ENCODE measurements around the gene FOXK2.

The FOXK2 gene

DNA sequence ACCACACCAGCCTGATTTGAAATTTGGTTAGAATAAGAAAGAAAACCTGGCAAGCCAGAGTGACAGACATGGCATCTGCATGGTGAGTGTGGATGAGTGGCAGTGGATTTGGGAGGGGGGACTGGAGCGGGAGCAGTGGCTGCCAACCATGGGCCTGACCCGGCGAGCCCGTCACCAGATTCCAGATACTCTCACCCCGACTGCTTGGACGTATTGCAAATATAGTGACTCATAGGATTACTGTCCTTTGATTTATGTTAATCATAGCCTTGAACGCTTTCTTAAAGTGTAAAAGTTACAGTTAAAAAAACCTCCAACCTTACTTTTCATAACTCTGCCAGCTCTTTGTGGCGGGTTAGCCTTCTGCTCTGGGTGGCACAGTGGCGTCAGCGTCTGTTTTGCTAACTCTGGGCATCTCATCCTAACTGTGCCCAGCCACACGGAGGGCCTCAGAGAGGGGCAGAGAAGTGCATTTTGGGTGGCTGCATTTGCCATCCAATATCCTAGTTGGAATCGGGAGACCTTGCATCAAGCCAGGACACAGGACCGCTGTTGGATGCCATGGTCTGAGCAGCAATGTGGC, 26.8 kb upstream of the FOXK2 start:
- DNase-seq (ENCODE audit: low read depth) = no peak
- TF ChIP-seq, protein P1, sequence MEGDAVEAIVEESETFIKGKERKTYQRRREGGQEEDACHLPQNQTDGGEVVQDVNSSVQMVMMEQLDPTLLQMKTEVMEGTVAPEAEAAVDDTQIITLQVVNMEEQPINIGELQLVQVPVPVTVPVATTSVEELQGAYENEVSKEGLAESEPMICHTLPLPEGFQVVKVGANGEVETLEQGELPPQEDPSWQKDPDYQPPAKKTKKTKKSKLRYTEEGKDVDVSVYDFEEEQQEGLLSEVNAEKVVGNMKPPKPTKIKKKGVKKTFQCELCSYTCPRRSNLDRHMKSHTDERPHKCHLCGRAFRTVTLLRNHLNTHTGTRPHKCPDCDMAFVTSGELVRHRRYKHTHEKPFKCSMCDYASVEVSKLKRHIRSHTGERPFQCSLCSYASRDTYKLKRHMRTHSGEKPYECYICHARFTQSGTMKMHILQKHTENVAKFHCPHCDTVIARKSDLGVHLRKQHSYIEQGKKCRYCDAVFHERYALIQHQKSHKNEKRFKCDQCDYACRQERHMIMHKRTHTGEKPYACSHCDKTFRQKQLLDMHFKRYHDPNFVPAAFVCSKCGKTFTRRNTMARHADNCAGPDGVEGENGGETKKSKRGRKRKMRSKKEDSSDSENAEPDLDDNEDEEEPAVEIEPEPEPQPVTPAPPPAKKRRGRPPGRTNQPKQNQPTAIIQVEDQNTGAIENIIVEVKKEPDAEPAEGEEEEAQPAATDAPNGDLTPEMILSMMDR (IDR thresholded peaks at IDR 0.05; ENCODE audit: low read depth, low read length) = no peak
- TF ChIP-seq POLR2A (IDR thresholded peaks at IDR 0.05; ENCODE audit: extremely low read depth, insufficient read length) (no peak), MYC (IDR thresholded peaks at IDR 0.05; ENCODE audit: low read depth, low read length) (no peak)
- TF ChIP-seq, protein P2, sequence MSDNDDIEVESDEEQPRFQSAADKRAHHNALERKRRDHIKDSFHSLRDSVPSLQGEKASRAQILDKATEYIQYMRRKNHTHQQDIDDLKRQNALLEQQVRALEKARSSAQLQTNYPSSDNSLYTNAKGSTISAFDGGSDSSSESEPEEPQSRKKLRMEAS (IDR thresholded peaks at IDR 0.05; ENCODE audit: low read depth, low read length) = no peak
- H3K4me3 ChIP-seq (ENCODE audit: low read depth, low read length) = no peak overlapping the region

DNA sequence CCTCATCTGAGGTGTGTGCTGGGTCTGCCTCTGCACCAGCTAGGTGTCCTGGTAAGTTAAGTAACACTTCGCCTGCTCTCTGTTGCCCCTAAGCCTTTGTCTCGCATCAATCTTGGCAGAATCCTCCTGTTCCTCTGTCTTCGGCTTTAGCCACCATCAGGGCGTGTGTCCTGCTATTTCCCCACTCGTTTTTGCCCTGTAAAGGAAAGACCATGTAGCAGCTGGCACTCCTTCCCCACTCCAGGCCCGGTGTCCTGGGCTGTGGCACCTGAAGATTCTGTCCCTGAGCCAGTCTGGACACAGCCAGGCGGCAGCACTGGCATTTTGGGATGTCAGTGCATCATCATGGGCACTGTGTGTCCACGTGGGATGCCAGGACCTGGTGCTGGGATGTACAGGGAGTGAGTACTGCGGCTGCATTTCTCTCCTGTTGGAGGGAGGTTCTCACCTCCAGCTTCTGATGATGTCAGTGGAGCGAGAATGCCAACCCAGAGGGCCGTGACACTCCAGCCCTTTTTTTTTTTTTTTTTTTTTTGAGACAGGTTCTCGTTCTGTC, 26.2 kb upstream of the FOXK2 start:
- no peak for TF ChIP-seq MYC (IDR thresholded peaks at IDR 0.05; ENCODE audit: low read depth, low read length)
- no peak for TF ChIP-seq POLR2A (IDR thresholded peaks at IDR 0.05; ENCODE audit: extremely low read depth, insufficient read length)
- TF ChIP-seq, protein P2 (IDR thresholded peaks at IDR 0.05; ENCODE audit: low read depth, low read length) = no peak
- TF ChIP-seq, protein P1 (IDR thresholded peaks at IDR 0.05; ENCODE audit: low read depth, low read length) = no peak
- DNase-seq (ENCODE audit: low read depth) = no peak
- H3K4me3 ChIP-seq (ENCODE audit: low read depth, low read length) = no peak overlapping the region

DNA sequence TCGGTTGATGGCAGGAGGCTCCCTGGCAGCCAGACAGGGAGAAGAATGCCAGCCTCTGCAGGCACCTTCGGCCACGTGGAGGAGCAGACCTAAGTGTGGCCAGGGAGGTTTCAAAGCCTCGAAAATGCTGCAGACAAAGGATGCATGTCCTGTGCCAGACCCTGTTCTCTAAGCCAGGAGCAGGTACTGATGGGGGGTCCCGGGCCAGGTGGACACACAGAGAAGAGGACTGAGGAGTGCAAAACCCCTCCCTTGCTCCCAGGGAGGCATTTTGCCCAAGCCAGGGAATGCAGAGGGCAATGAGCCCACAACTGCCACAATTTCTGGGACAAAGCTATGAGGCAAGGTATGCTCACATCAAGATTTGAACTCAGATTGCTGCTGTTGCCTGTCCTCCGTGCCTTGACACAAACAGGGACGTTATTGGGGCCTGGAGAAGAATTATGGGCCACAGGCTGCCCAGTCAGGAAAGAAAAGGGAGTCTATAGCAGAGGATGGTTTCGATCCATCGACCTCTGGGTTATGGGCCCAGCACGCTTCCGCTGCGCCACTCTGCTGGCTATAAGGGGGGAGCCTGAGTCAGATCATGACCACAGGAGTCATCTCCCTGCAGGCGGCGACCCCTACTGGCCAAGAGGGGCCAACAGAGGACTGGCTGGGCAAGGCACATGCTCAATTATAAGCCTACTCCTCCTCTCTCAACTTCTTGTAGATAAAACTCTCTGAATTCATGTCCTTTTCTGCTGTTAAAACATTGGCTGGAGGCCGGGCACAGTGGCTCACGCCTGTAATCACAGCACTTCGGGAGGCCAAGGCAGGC, 25.1 kb upstream of the FOXK2 start:
- no peak overlapping the region for H3K4me3 ChIP-seq (ENCODE audit: low read depth, low read length)
- TF ChIP-seq, protein P1 (IDR thresholded peaks at IDR 0.05; ENCODE audit: low read depth, low read length) = peak; percentile 84
- TF ChIP-seq MYC (IDR thresholded peaks at IDR 0.05; ENCODE audit: low read depth, low read length) = peak; percentile 93
- TF ChIP-seq, protein P2 (IDR thresholded peaks at IDR 0.05; ENCODE audit: low read depth, low read length) = peak; percentile 87
- TF ChIP-seq POLR2A (IDR thresholded peaks at IDR 0.05; ENCODE audit: extremely low read depth, insufficient read length) = no peak

DNA sequence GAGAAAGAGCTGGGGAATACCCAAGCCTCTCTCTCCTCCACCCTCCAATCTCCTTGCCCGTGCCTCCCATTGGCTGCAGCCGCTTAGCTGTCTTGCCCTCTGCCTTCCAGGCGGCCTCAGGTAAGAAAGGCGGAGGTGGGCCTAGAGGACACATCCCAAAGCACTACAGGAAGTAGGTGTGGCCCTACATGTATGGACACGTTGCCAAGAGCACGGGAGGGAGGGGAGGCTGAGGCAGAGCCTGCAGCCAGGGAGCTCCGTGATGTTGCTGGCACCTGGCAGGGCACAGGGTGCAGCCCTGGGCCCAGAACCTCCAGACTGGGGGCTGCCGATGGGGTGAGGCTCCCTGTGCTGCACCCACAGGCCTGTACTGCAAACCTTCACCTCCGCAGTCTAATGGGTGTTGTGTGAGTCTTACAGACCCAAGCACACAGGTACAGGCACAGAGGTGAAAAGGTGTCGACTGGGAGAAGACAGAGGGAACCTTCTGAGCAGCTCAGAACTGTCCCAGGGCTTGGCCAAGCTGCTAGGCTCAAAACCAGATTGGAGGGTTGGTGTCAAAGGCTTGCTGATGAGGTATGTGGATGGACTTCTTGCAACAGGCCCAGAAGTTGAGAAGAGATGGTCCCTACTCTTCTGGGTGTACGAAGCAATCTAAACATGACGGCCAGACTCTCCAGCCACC, 23.5 kb upstream of the FOXK2 start:
- no peak overlapping the region for H3K4me3 ChIP-seq (ENCODE audit: low read depth, low read length)
- no peak for DNase-seq (ENCODE audit: low read depth)
- TF ChIP-seq POLR2A (IDR thresholded peaks at IDR 0.05; ENCODE audit: extremely low read depth, insufficient read length) (no peak), MYC (IDR thresholded peaks at IDR 0.05; ENCODE audit: low read depth, low read length) (no peak)
- TF ChIP-seq, protein P1 (IDR thresholded peaks at IDR 0.05; ENCODE audit: low read depth, low read length) = no peak
- TF ChIP-seq, protein P2 (IDR thresholded peaks at IDR 0.05; ENCODE audit: low read depth, low read length) = no peak

More for the DNA sequence above, 25.1 kb upstream of the FOXK2 start:
- peak; percentile 96 for DNase-seq (ENCODE audit: low read depth)

DNA sequence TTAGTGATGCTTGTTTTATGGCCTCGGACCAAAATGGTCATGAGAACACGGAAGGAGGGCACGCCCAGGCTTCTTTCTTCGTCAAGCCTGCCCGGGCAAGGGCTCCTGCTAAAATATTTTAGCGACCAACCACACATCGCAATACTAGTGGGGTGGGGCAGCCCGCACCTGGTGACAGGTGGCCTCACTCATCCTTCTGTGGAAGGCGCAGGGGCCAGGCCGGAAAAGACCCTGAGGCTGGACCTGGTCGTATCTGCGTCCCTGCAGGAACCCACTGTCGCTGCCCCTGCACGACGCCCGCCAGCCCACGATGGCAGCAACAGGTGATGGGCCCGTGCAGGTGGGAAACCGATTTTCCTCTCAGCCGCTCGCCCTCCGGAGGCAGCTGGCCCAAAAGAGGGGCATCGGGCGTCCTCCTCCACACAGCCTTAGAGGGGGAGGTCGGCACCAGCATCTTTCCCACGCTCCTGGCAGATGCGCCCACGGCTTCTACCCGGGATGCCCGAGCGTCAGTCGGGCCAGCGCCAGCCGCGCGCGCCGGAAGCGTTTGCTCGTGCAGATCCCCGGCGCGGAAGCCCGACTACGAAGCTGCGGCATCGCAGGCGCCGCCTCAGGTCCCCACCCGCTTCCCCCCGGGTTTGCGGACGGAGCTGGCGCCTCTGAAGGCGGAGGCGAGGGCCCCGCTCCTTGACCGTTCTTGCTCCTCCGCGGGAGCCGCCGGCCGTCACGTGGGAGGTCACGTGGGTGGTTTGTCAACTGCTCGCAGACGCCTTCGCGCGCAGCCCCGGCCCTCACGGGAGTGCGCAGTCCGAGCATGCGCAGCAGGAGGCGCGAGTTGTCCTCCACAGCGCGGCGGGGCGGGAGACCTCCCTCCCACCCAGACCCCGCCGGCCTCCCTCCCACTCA, 22.8 kb upstream of the FOXK2 start:
- DNase-seq (ENCODE audit: low read depth) = peak; percentile 96
- H3K4me3 ChIP-seq (ENCODE audit: low read depth, low read length) = peak overlapping the region; percentile 42
- TF ChIP-seq MYC (IDR thresholded peaks at IDR 0.05; ENCODE audit: low read depth, low read length) (peak; percentile 65), POLR2A (IDR thresholded peaks at IDR 0.05; ENCODE audit: extremely low read depth, insufficient read length) (peak; percentile 65)
- TF ChIP-seq, protein P2 (IDR thresholded peaks at IDR 0.05; ENCODE audit: low read depth, low read length) = peak; percentile 99
- TF ChIP-seq, protein P1 (IDR thresholded peaks at IDR 0.05; ENCODE audit: low read depth, low read length) = no peak

All from NB4 (cell line).